GM10266 (cell line): ENCODE results near the gene RAP1A.

Source experiments
- DNase-seq: peaks from one replicate; pipeline ENCODE4 v3.0.0; 2012; ENCODE audit errors: extremely low spot score
- CTCF ChIP-seq: IDR thresholded peaks from 2 replicates; pipeline ENCODE4 v1.5.1; 2012; ENCODE audit warnings: mild to moderate bottlenecking, low read depth; ENCODE audit not compliant: control insufficient read depth, insufficient read depth; ENCODE audit errors: missing control alignments

The RAP1A gene

GRCh38 chr1:111643696-111644095 lies 24.1 kb downstream of the RAP1A start:
- no peak for TF ChIP-seq CTCF
- no peak for DNase-seq

GRCh38 chr1:111644506-111644905 lies 24.9 kb downstream of the RAP1A start:
- TF ChIP-seq CTCF = no peak
- no peak for DNase-seq

GRCh38 chr1:111647736-111648135 lies 28.1 kb downstream of the RAP1A start:
- DNase-seq = no peak
- no peak for TF ChIP-seq CTCF

GRCh38 chr1:111648806-111649205 lies 29.2 kb downstream of the RAP1A start:
- no peak for TF ChIP-seq CTCF
- no peak for DNase-seq

- no peak for TF ChIP-seq CTCF
- DNase-seq = no peak
These were observed 29.6 kb downstream of the RAP1A start for GRCh38 chr1:111649227-111649626.

GRCh38 chr1:111649648-111650047 lies 30.1 kb downstream of the RAP1A start:
- DNase-seq = no peak
- TF ChIP-seq CTCF = no peak

- TF ChIP-seq CTCF = no peak
- no peak for DNase-seq
These were observed 34.1 kb downstream of the RAP1A start for GRCh38 chr1:111653709-111654108.
